Measurements from ENCODE around the gene DIDO1.

GRCh38 chr20:62902926-62903615, 23.2 kb downstream of the DIDO1 start:
- TF ChIP-seq CTCF (conservative IDR thresholded peaks at IDR 0.05; ENCODE audit: low read length) = no peak
- no peak for TF ChIP-seq EZH2phosphoT487 (IDR thresholded peaks at IDR 0.05; ENCODE audit: borderline replicate concordance, low read depth, low read length)
